ENCODE measurements around the gene CTNND1. TPM values are rescaled to one million over a fixed set of nuclear protein-coding genes. Genes with fewer than 3 reads are reported as not detected.
A peak's percentile ranks its signal among the peaks of the same experiment; 100 is the strongest.

Gene CTNND1
- total and polyA plus RNA-seq, 10 of the 15 experiments (the other 5 are each of a cell fraction or from before 2014, with no cell fraction given), result 4.7 to 70.0 (median 30.0) TPM

DNA sequence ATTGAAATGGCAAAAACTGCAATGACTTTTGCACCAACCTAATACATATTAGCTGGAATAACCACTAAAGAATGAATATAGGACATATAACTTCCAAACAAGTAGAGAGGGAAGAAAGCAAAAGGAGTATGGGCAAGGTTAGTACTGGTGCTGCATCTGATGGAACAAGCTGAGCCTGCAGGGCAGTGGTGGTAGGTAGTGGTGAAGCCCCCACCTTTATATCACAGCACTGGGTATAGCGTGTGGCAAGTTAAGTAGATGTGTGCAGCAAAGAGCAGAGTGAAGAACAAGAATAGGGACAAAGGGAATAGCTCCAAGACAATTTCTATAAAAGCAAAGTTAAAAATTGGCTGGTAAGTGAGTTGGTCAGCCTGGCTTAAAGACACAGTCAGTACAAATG is 62.3 kb downstream of the CTNND1 start:
- RAD21 ChIA-PET (ENCODE audit: unreplicated experiment), result no interaction called here
- H3K4me1 ChIP-seq (ENCODE audit: control insufficient read depth, insufficient read depth, low read length), result no peaks in the 10 kb centered on the region
- no TSS peak for BruUV-seq (replicated peaks)
- no peak overlapping the region for H3K4me3 ChIP-seq
- ATAC-seq, result 0 out of 3 replicates have a peak, but pooled peaks have one; percentile 16
- no peaks in the 10 kb centered on the region for H4K20me1 ChIP-seq (ENCODE audit: control insufficient read depth, insufficient read depth)
- WGBS (ENCODE audit: insufficient coverage, insufficient replicate concordance, low lambda C conversion rate, missing lambda C conversion rate), result 85% methylated on average over 1 of the region's 1 CpG
- H3K36me3 ChIP-seq (ENCODE audit: control insufficient read depth in 2 of 2, insufficient read depth in 2 of 2, low read length in 1 of 2), result no peaks in the 10 kb centered on the region
- SMC1A ChIA-PET (ENCODE audit: uncharacterized antibody, unreplicated experiment), result no interaction called here
- in situ Hi-C loops (cut with MboI) (loop anchor here (25.0 kb wide), 1 partner anchor 688 kb away; the partner anchor contains the start of gene OR5B21), intact Hi-C loops (cut with micrococcal nuclease; ENCODE audit: unreplicated experiment) (no loop called here)
- POLR2A ChIA-PET, result no interaction called here
- CTCF ChIA-PET, result interaction anchor here (1.7 kb wide), 1 partner anchor 689 kb away, joined by 4 read pairs; no protein-coding TSS in a partner anchor
- H3K9me3 ChIP-seq (replicated peaks; ENCODE audit: control insufficient read depth, insufficient read depth, low read length), result no peaks in the 10 kb centered on the region
- H3K27ac ChIP-seq (ENCODE audit: control insufficient read depth, insufficient read depth), result no peak overlapping the region
- no peak for DNase-seq (ENCODE audit: low read depth, low spot score)
- H2AFZ ChIP-seq (ENCODE audit: control insufficient read depth, low read depth, low read length), result no peak overlapping the region
- peak; percentile 35 for FAIRE-seq
- no peak overlapping the region for H3K4me2 ChIP-seq (ENCODE audit: control insufficient read depth, insufficient read depth)
- H3K9ac ChIP-seq (ENCODE audit: control insufficient read depth, insufficient read depth, low read length), result no peak overlapping the region
- H3K27me3 ChIP-seq (replicated peaks in 1 of 2; ENCODE audit: control insufficient read depth in 2 of 2, insufficient read depth in 2 of 2, low read length in 1 of 2), result no peaks in the 10 kb centered on the region
- TF ChIP-seq, protein P1, sequence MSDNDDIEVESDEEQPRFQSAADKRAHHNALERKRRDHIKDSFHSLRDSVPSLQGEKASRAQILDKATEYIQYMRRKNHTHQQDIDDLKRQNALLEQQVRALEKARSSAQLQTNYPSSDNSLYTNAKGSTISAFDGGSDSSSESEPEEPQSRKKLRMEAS (IDR thresholded peaks at IDR 0.05; ENCODE audit: low read depth, low read length), result no peak
- TF ChIP-seq, protein P2, sequence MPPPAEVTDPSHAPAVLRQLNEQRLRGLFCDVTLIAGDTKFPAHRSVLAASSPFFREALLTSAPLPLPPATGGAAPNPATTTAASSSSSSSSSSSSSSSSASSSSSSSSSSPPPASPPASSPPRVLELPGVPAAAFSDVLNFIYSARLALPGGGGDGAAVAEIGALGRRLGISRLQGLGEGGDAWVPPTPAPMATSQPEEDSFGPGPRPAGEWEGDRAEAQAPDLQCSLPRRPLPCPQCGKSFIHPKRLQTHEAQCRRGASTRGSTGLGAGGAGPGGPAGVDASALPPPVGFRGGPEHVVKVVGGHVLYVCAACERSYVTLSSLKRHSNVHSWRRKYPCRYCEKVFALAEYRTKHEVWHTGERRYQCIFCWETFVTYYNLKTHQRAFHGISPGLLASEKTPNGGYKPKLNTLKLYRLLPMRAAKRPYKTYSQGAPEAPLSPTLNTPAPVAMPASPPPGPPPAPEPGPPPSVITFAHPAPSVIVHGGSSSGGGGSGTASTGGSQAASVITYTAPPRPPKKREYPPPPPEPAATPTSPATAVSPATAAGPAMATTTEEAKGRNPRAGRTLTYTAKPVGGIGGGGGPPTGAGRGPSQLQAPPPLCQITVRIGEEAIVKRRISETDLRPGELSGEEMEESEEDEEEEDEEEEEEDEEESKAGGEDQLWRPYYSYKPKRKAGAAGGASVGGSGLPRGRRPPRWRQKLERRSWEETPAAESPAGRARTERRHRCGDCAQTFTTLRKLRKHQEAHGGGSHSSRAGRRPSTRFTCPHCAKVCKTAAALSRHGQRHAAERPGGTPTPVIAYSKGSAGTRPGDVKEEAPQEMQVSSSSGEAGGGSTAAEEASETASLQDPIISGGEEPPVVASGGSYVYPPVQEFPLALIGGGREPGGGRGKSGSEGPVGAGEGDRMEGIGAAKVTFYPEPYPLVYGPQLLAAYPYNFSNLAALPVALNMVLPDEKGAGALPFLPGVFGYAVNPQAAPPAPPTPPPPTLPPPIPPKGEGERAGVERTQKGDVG (CRISPR knock-in tag; IDR thresholded peaks at IDR 0.05), result no peak
- no peak for TF ChIP-seq ZNF622 (IDR thresholded peaks at IDR 0.05)
- H3K79me2 ChIP-seq (ENCODE audit: control insufficient read depth, insufficient read depth, low read length), result no peaks in the 10 kb centered on the region

DNA sequence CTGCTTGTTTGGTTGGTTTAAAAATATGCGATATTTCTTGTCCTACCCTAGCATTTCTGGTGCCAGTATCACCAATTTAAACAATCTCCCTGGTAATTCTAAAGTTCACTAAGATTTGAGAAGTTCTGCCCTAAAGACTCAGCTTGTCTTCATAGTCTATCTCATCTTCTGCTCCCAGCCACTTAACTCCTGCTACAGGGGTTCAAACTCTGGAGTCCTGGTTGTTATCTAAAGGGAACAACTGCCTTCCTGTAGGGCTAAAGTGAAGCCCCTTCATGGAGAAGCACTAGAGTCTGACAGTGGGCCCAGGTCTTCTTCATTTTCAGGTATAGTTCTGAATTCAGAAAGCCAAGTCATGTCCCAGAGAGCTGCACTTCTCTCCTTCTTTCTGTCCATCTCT is 73.2 kb downstream of the CTNND1 start:
- Histone ChIP-seq H4K20me1 (ENCODE audit: control insufficient read depth, insufficient read depth) (no peaks in the 10 kb centered on the region), H3K79me2 (ENCODE audit: control insufficient read depth, insufficient read depth, low read length) (no peaks in the 10 kb centered on the region), H2AFZ (ENCODE audit: control insufficient read depth, low read depth, low read length) (no peak overlapping the region), H3K9me3 (replicated peaks; ENCODE audit: control insufficient read depth, insufficient read depth, low read length) (no peaks in the 10 kb centered on the region), H3K9ac (ENCODE audit: control insufficient read depth, insufficient read depth, low read length) (no peak overlapping the region), H3K27me3 (replicated peaks in 1 of 2; ENCODE audit: control insufficient read depth in 2 of 2, insufficient read depth in 2 of 2, low read length in 1 of 2) (no peaks in the 10 kb centered on the region; a peak in 1 of 4 replicates), H3K4me1 (ENCODE audit: control insufficient read depth, insufficient read depth, low read length) (no peaks in the 10 kb centered on the region), H3K36me3 (ENCODE audit: control insufficient read depth in 2 of 2, insufficient read depth in 2 of 2, low read length in 1 of 2) (no peaks in the 10 kb centered on the region), H3K4me3 (no peak overlapping the region), H3K4me2 (ENCODE audit: control insufficient read depth, insufficient read depth) (no peak overlapping the region), H3K27ac (ENCODE audit: control insufficient read depth, insufficient read depth) (no peak overlapping the region)
- intact Hi-C loops (cut with micrococcal nuclease; ENCODE audit: unreplicated experiment) (no loop called here), in situ Hi-C loops (cut with MboI) (no loop called here)
- ChIA-PET CTCF (no interaction called here), RAD21 (ENCODE audit: unreplicated experiment) (no interaction called here), POLR2A (no interaction called here), SMC1A (ENCODE audit: uncharacterized antibody, unreplicated experiment) (interaction anchor here (1.0 to 1.3 kb wide), 2 partner anchors 9 to 16 kb away, joined by 3 to 4 read pairs; no protein-coding TSS in a partner anchor)
- DNase-seq (ENCODE audit: low read depth, low spot score), result no peak
- WGBS (ENCODE audit: insufficient coverage, insufficient replicate concordance, low lambda C conversion rate, missing lambda C conversion rate), result 32% methylated on average over 1 of the region's 1 CpG
- BruUV-seq (replicated peaks), result no TSS peak
- ATAC-seq, result no peak
- no peak for FAIRE-seq
- TF ChIP-seq BACH1 (IDR thresholded peaks at IDR 0.05; ENCODE audit: borderline replicate concordance) (no peak), NRF1 (conservative IDR thresholded peaks at IDR 0.05; ENCODE audit: low read depth, low read length) (no peak), WRNIP1 (IDR thresholded peaks at IDR 0.05; ENCODE audit: borderline replicate concordance, low read depth, low read length) (no peak), EED (IDR thresholded peaks at IDR 0.05; ENCODE audit: low read depth) (no peak), BRCA1 (IDR thresholded peaks at IDR 0.05; ENCODE audit: low read depth, low read length) (no peak), NFYB (IDR thresholded peaks at IDR 0.05; ENCODE audit: insufficient read depth, low read depth, low read length) (no peak)
- TF ChIP-seq, protein P3, sequence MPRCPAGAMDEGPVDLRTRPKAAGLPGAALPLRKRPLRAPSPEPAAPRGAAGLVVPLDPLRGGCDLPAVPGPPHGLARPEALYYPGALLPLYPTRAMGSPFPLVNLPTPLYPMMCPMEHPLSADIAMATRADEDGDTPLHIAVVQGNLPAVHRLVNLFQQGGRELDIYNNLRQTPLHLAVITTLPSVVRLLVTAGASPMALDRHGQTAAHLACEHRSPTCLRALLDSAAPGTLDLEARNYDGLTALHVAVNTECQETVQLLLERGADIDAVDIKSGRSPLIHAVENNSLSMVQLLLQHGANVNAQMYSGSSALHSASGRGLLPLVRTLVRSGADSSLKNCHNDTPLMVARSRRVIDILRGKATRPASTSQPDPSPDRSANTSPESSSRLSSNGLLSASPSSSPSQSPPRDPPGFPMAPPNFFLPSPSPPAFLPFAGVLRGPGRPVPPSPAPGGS (IDR thresholded peaks at IDR 0.05; ENCODE audit: borderline replicate concordance, insufficient read depth, low read depth, low read length, poor library complexity, severe bottlenecking), result no peak
- TF ChIP-seq, protein P4, sequence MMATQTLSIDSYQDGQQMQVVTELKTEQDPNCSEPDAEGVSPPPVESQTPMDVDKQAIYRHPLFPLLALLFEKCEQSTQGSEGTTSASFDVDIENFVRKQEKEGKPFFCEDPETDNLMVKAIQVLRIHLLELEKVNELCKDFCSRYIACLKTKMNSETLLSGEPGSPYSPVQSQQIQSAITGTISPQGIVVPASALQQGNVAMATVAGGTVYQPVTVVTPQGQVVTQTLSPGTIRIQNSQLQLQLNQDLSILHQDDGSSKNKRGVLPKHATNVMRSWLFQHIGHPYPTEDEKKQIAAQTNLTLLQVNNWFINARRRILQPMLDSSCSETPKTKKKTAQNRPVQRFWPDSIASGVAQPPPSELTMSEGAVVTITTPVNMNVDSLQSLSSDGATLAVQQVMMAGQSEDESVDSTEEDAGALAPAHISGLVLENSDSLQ (IDR thresholded peaks at IDR 0.05), result no peak

All from GM12878 (cell line).